Common myeloid progenitor, CD34-positive (primary cell): ENCODE measurements around the gene ABCG1.

ENCODE experiments used
- CTCF ChIA-PET: fragments of 350-600 bp; sonication (Branson Sonifier 250); formaldehyde crosslinking; loops from one replicate; lab custom pipeline; 2021; ENCODE audit warnings: antibody characterized with exemption; lab: Charles Lee
- POLR2A ChIA-PET: fragments of 350-600 bp; sonication (Branson Sonifier 250); formaldehyde crosslinking; loops from one replicate; lab custom pipeline; 2021; ENCODE audit warnings: antibody characterized with exemption; lab: Charles Lee
- DNase-seq, 3 donors: peaks; one replicate each; pipeline versions ENCODE4 v3.0.0 to v3.0.0-alpha.2; 2013
- H3K27ac ChIP-seq, 2 experiments: 1 replicate in 1 of 2; 2 replicates in 1 of 2; pipeline ENCODE4 v1.7.0; 2013; ENCODE audit warnings: inconsistent platforms in 2 of 2, low read length in 2 of 2, mild to moderate bottlenecking in 2 of 2, low read depth in 1 of 2, moderate library complexity in 1 of 2; ENCODE audit not compliant: severe bottlenecking in 2 of 2, insufficient read depth in 1 of 2, poor library complexity in 1 of 2
- H3K27me3 ChIP-seq, 5 experiments: replicated peaks in 2 of 5; 1 replicate in 3 of 5; 2 replicates in 2 of 5; pipeline versions ENCODE4 v1.6.1 to v1.7.0; 2013; ENCODE audit warnings: low read length in 4 of 5, mild to moderate bottlenecking in 2 of 5, moderate library complexity in 2 of 5, inconsistent platforms in 1 of 5; ENCODE audit not compliant: insufficient read depth in 5 of 5, control insufficient read depth in 4 of 5
- H3K36me3 ChIP-seq, 4 experiments: 1 replicate in 2 of 4; 2 replicates in 2 of 4; pipeline versions ENCODE4 v1.6.1 to v1.7.0; 2013; ENCODE audit warnings: low read length in 3 of 4, control low read depth in 1 of 4, mild to moderate bottlenecking in 1 of 4; ENCODE audit not compliant: control insufficient read depth in 4 of 4, insufficient read depth in 4 of 4
- H3K4me1 ChIP-seq, 4 experiments: 1 replicate in 3 of 4; 2 replicates in 1 of 4; pipeline versions ENCODE4 v1.6.1 to v1.7.1; 2013; ENCODE audit warnings: low read length in 3 of 4, mild to moderate bottlenecking in 3 of 4, control low read depth in 1 of 4, inconsistent platforms in 1 of 4, moderate library complexity in 1 of 4; ENCODE audit not compliant: control insufficient read depth in 4 of 4, insufficient read depth in 4 of 4; ENCODE audit errors: control extremely low read depth in 1 of 4
- H3K4me3 ChIP-seq, 7 experiments: 1 replicate in 4 of 7; 2 replicates in 3 of 7; pipeline versions ENCODE4 v1.5.1 to v1.7.0; 2013; ENCODE audit warnings: mild to moderate bottlenecking in 7 of 7, low read length in 6 of 7, moderate library complexity in 6 of 7, inconsistent platforms in 2 of 7, low read depth in 2 of 7, control low read depth in 1 of 7; ENCODE audit not compliant: insufficient read depth in 4 of 7, control insufficient read depth in 1 of 7; ENCODE audit errors: extremely low read depth in 1 of 7
- H3K9me3 ChIP-seq, 5 experiments: 1 replicate in 4 of 5; 2 replicates in 1 of 5; pipeline versions ENCODE4 v1.6.1 to v1.7.1; 2013; ENCODE audit warnings: low read length in 4 of 5, mild to moderate bottlenecking in 2 of 5, inconsistent platforms in 1 of 5, low read depth in 1 of 5, moderate library complexity in 1 of 5; ENCODE audit not compliant: control insufficient read depth in 4 of 5, insufficient read depth in 2 of 5; ENCODE audit errors: control extremely low read depth in 1 of 5
- whole genome bisulfite sequencing: methylation state at CpG from one replicate; pipeline ENCODE4 v1.1.5; 2013; ENCODE audit not compliant: insufficient coverage; 5-methylcytosine and 5-hydroxymethylcytosine counted together

ABCG1 gene

GRCh38 chr21:42258150-42258884 is 39.4 kb downstream of the ABCG1 start:
- Histone ChIP-seq H3K36me3 (peaks cover 0 to 3% (median 0%) of the 10 kb centered on the region in 4 experiments), H3K27ac (no peak overlapping the region), H3K27me3 (no peaks in the 10 kb centered on the region), H3K4me3 (no peak overlapping the region), H3K4me1 (peaks cover 9 to 68% (median 55%) of the 10 kb centered on the region in 4 experiments), H3K9me3 (no peaks in the 10 kb centered on the region)
- 4% methylated on average over 3 of the region's 4 CpGs for WGBS
- POLR2A ChIA-PET, result interaction anchor here (0.6 to 1.2 kb wide), 4 partner anchors 11 to 136 kb away, joined by 3 to 5 read pairs (median 4); no protein-coding TSS in a partner anchor
- DNase-seq, result peak; percentile 75 to 85 (median 78)
- CTCF ChIA-PET, result interaction anchor here (0.7 to 8.9 kb wide), 27 partner anchors 9 to 278 kb away, joined by 3 to 116 read pairs (median 6); partner anchors contain the start of gene ABCG1

- no peaks in the 10 kb centered on the region for H3K9me3 ChIP-seq
- H3K36me3 ChIP-seq, result peaks cover 0 to 3% (median 0%) of the 10 kb centered on the region in 4 experiments
- peaks cover 12 to 68% (median 57%) of the 10 kb centered on the region in 4 experiments for H3K4me1 ChIP-seq
- no peaks in the 10 kb centered on the region for H3K27me3 ChIP-seq
- no peak overlapping the region for H3K27ac ChIP-seq
- no peak overlapping the region for H3K4me3 ChIP-seq
- ChIA-PET CTCF (interaction anchor here (0.7 to 8.9 kb wide), 32 partner anchors 7 to 278 kb away, joined by 3 to 116 read pairs (median 6); partner anchors contain the start of gene ABCG1), POLR2A (interaction anchor here (0.6 to 1.2 kb wide), 4 partner anchors 11 to 136 kb away, joined by 3 to 5 read pairs (median 4); no protein-coding TSS in a partner anchor)
- WGBS, result 84% methylated on average over 9 of the region's 9 CpGs
- DNase-seq, result no peak
These were observed 40.0 kb downstream of the ABCG1 start for GRCh38 chr21:42258885-42259407.

- CTCF ChIA-PET, result interaction anchor here (0.9 to 8.9 kb wide), 19 partner anchors 8 to 113 kb away, joined by 3 to 116 read pairs (median 17); partner anchors contain the start of gene ABCG1
- 73% methylated on average over 8 of the region's 10 CpGs for WGBS
These were observed 41.2 kb downstream of the ABCG1 start for GRCh38 chr21:42260121-42260520.

GRCh38 chr21:42261829-42262200 is 42.9 kb downstream of the ABCG1 start:
- Histone ChIP-seq H3K27ac (no peak overlapping the region), H3K9me3 (no peaks in the 10 kb centered on the region), H3K27me3 (no peaks in the 10 kb centered on the region), H3K4me3 (no peak overlapping the region), H3K4me1 (peaks cover 10 to 79% (median 60%) of the 10 kb centered on the region in 4 experiments), H3K36me3 (peaks cover 0 to 3% (median 0%) of the 10 kb centered on the region in 4 experiments)
- ChIA-PET CTCF (interaction anchor here (1.0 to 8.9 kb wide), 10 partner anchors 10 to 109 kb away, joined by 3 to 116 read pairs (median 10); no protein-coding TSS in a partner anchor), POLR2A (interaction anchor here (0.6 to 2.1 kb wide), 2 partner anchors 27 to 100 kb away, joined by 6 to 8 read pairs; no protein-coding TSS in a partner anchor)
- DNase-seq, result no peak
- WGBS, result 97% methylated on average over 6 of the region's 7 CpGs

More at GRCh38 chr21:42260121-42260520, 41.2 kb downstream of the ABCG1 start:
- POLR2A ChIA-PET, result interaction anchor here (1.0 kb wide), 1 partner anchor 26 kb away, joined by 4 read pairs; no protein-coding TSS in a partner anchor
- no peak overlapping the region for H3K4me3 ChIP-seq
- no peaks in the 10 kb centered on the region for H3K27me3 ChIP-seq
- H3K9me3 ChIP-seq, result no peaks in the 10 kb centered on the region
- no peak for DNase-seq
- H3K36me3 ChIP-seq, result peaks cover 0 to 3% (median 0%) of the 10 kb centered on the region in 4 experiments
- H3K4me1 ChIP-seq, result peaks cover 10 to 68% (median 54%) of the 10 kb centered on the region in 4 experiments
- no peak overlapping the region for H3K27ac ChIP-seq

GRCh38 chr21:42262831-42263231 is 43.9 kb downstream of the ABCG1 start:
- H3K4me1 ChIP-seq, result peaks cover 10 to 89% (median 71%) of the 10 kb centered on the region in 4 experiments
- H3K9me3 ChIP-seq, result no peaks in the 10 kb centered on the region
- POLR2A ChIA-PET, result interaction anchor here (0.5 to 2.1 kb wide), 4 partner anchors 28 to 560 kb away, joined by 3 to 8 read pairs (median 4); no protein-coding TSS in a partner anchor
- H3K27ac ChIP-seq, result peak overlapping the region; percentile 47 to 68
- CTCF ChIA-PET, result interaction anchor here (0.8 to 8.9 kb wide), 14 partner anchors 8 to 117 kb away, joined by 3 to 116 read pairs (median 4); no protein-coding TSS in a partner anchor
- H3K4me3 ChIP-seq, result peak overlapping the region in 3 of 7 experiments; percentile 13 to 48 (median 29)
- 13% methylated on average over 8 of the region's 11 CpGs for WGBS
- H3K27me3 ChIP-seq, result no peaks in the 10 kb centered on the region
- peak; percentile 70 to 93 (median 89) for DNase-seq
- peaks cover 0 to 3% (median 0%) of the 10 kb centered on the region in 4 experiments for H3K36me3 ChIP-seq

- H3K36me3 ChIP-seq, result peaks cover 0 to 3% (median 0%) of the 10 kb centered on the region in 4 experiments
- 26% methylated on average over 18 of the region's 18 CpGs for WGBS
- POLR2A ChIA-PET, result interaction anchor here (1.2 to 1.5 kb wide), 2 partner anchors 29 to 44 kb away, joined by 4 read pairs; no protein-coding TSS in a partner anchor
- CTCF ChIA-PET, result interaction anchor here (0.6 to 8.9 kb wide), 11 partner anchors 12 to 118 kb away, joined by 3 to 116 read pairs (median 5); no protein-coding TSS in a partner anchor
- H3K4me1 ChIP-seq, result peaks cover 10 to 93% (median 77%) of the 10 kb centered on the region in 4 experiments
- H3K4me3 ChIP-seq, result peak overlapping the region in 4 of 7 experiments; percentile 2 to 48 (median 14)
- peak in 2 of 3 donors; percentile 63 to 74 for DNase-seq
- no peaks in the 10 kb centered on the region for H3K27me3 ChIP-seq
- peak overlapping the region; percentile 47 to 68 for H3K27ac ChIP-seq
- H3K9me3 ChIP-seq, result no peaks in the 10 kb centered on the region
These were observed 44.7 kb downstream of the ABCG1 start for GRCh38 chr21:42263591-42264131.
